HG03521 (cell line): Measurements from ENCODE around the gene CD5L.
A peak's percentile ranks its signal among the peaks of the same experiment; 100 is the strongest.

ENCODE experiments used
- ATAC-seq: cut with Tn5 transposase; IDR thresholded peaks from one replicate; pipeline ENCODE4 v1.9.1; 2021; ENCODE audit warnings: mild to moderate bottlenecking, moderate library complexity; ENCODE audit not compliant: unreplicated experiment

CD5L gene

GRCh38 chr1:157841708-157842107 is at the start of gene CD5L:
CD5L (minus strand) TSS chr1:157841808; CDS start chr1:157841701, 107 bp downstream.
- ATAC-seq = no peak

- no peak for ATAC-seq
Measured at GRCh38 chr1:157882580-157882979, 41.0 kb upstream of the CD5L start.

GRCh38 chr1:157880621-157881020 is 39.0 kb upstream of the CD5L start:
- ATAC-seq = no peak

DNA sequence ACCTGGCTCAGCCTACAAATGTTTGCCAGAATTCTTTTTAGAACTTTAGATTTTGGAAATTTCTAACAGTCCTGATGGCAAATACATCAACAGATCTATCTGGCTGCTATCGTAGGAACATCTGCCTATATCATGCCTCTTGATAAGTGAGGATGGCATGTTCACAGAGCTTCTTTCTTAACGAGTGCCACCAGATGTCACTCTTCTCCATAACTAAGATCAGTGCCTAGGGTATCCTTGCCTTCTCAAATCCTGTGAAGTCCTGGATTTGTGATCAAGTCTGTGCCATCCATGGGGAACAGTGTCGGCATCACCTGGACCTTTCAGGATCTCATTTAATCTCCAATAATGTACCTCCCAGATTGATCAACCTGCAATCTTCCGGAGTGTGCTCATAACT is 36.5 kb upstream of the CD5L start:
- ATAC-seq = no peak

DNA sequence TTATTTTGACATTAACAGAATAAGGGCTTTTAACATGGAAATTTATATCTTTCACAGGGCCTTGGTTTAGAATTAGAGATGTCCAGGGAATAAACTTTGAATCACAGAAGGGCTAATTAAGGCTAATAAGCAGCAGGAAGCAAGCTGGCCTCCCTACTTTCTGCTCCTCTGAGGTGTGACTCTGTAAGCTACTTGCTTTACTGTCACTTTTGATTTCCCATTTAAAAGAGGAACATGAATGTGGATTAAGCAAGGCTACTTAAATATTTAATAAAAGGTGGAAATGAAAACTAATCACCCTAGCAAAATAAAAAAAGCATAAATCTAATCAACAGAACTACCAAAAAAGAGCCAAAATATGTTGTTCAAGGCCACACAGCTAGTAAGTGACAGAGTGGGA is 28.9 kb upstream of the CD5L start:
- no peak for ATAC-seq

DNA sequence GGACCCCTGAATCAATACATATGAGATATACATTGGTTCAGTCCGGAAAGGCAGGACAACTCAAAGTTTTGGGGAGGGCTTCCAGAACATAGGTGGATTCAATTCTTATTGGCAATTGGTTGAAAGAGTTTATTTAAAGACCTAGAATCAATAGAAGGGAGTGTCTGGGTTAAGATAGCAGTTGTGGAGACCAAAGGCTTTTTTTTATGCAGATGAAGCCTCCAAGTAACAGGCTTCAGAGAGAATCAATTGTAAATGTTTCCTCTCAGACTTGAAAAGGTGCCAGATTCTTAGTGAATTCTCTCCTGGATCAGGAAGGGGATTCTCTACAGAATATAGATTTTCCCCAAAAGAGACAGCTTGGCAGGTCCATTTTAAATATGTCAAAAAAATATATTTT is 27.0 kb upstream of the CD5L start:
- ATAC-seq = no peak

DNA sequence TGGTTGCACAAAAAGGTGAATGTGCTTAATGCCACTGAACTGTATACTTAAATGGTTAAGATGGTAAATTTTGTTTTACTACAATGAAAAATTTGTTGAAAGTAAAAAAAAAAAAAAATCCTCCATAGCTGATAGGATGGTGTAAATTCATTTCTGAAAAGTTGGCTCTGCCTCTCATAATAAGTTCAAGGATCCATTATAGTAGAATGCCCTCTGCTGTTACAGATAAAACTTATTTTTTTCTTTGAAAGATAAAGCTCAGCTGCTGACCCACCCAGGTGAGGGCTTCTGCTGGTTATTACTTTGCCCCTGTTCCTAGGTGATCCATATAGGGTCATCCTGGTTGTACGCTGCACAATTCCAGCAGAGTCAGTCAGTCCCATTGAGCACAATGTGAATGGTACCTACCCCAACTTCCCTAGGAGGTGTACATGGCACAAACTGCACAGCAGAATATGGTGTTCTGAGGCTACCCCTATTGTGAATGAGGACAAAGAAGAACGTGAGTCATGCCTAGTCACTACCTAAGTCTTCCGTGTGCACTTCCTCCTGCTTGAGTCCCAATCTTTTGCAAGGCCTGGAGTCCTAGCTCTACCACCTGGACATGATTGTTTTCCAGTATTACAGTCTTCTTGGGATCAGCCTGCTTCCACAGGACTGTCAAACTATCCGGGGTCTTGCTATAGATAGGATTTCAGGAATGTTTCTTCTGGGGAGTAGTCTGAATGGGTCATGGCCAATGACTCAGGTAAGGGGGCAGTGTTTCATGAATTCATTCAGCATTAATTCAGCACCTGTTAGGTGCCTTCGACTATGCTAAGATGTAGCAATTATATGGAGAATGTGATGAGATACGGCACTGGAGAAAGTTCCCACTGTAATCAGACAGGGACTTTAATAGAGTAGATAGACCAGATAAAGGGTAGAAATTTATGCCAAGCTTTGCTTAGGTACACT is 20.8 kb upstream of the CD5L start:
- no peak for ATAC-seq

DNA sequence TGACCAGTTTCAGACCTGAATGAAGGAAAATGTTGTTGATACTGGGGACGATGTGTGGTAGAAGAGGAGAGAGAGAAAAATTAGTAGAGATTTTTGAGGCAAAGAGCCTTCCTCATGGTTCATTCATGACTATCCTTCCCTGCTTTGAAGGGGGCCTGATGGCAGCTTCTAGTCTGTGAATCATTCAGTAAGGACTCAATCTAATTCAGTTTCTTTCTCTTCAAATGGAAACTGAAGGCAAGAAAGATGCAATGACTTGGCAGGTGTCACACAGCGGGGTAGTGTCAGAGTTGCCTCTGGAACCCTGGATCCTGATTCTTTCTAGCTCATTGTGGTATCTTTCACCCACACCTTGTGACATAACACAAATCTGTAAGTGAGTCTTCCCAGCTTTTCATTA is 14.9 kb upstream of the CD5L start:
- no peak for ATAC-seq

GRCh38 chr1:157852476-157852875 is 10.9 kb upstream of the CD5L start:
- ATAC-seq = no peak

- ATAC-seq = peak; percentile 87
Measured at GRCh38 chr1:157849229-157849875, 7.7 kb upstream of the CD5L start.

- no peak for ATAC-seq
Measured at GRCh38 chr1:157844089-157844830, 2.7 kb upstream of the CD5L start.

DNA sequence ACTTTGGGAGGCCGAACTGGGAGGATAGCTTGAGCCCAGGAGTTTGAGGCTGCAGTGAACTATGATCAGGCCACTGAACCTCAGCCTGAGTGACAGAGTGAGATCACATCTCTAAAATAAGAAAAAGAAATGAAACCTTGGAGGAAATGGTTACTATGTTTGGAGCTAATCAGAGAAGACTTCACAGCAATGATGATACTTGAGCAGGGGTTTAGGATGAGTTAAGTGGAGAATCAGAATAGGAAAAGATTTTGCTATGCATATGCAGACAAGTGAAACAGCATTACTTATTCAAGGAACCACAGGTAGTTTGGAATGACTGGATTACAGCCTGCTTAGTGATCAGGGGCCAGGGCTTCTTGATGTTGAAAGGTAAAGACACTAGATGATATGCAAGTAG is 1.3 kb upstream of the CD5L start:
- peak; percentile 45 for ATAC-seq

DNA sequence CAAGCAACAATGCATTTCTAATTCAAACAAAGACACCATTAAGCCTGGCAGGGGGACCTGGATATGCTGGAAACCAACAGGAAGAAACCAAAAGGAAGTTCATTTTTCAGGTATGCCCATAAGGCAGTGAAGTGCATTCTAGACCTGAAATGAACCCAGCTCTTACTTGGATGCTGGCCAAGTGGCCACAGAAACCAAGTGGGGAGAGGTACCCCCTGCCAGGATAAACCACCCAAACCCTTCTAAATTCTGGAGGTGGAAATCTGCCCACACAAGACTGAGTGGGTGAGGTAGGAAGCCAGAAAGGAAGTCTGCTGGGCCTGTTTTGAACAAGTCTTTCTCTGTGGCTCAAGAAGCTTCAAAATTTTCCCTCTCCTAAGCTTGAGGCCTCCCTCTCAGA is 2.6 kb downstream of the CD5L start:
- no peak for ATAC-seq

DNA sequence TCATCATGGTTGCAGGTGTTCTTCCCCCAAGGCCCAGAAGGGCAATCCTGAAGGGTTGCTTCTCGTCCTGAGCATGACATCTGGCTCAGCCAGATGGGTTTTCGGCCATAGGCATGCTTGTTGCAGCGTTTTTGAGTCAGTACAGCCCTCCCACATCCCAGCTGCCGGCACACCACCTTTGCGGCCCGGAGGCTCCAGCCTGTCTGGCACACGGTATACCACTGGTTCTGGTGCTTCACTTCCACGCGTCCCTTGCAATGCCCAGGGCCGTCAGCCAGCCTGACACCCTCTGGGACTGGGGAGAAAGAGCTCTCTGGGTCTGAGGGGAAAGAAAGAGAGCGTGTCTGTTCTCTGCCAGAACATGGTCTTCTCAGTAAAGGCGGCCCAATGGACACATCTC is 7.2 kb downstream of the CD5L start:
- no peak for ATAC-seq

DNA sequence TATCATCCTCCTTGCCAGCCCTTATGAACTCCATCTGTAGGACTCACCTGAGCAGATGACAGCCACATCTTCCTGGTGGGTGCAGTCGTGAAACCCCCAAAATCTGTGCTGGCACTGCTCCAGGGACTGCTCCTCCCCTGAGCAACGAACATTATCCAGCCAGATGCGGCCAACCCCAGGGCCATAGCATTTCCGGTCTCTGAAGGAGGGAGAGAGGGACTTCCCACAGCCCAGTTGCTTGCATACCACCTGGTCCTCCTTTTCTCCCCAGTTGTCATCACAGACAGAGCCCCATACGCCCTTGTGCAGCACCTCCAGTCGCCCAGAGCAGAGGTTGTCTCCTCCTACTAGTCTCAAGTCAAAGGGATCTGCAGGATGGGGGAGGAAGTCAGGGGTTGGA is 8.5 kb downstream of the CD5L start:
- no peak for ATAC-seq

DNA sequence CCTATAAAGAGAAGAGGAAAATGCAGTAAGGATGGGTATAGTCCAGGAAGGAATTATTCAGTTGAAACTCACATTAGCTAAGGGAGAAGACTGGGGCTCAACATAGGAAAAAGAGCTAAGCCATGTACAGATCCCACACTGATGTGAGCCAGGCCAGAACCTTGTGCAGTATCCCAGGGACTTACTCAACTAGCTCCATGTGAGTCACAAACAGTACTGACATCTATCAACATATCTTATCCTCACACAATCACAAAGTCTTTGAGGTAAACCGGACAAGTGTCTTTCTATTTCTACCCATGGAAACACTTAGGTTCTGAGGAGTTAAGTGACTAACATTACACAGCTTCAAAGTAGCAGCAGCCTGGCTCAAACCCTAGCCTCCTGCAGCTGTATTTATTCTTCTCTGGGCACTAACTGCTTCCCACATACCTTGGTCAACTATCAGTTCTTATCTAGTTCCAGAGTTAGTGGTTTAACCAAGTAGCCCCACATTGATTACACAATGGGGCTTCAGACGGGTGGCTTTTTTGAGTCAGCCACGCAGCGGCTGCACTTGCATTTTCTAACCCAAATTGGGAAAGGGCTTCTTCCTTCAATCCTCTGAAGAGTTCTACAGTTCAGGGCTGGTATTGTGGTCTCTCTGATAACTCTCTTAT is 9.5 kb downstream of the CD5L start:
- ATAC-seq = no peak

DNA sequence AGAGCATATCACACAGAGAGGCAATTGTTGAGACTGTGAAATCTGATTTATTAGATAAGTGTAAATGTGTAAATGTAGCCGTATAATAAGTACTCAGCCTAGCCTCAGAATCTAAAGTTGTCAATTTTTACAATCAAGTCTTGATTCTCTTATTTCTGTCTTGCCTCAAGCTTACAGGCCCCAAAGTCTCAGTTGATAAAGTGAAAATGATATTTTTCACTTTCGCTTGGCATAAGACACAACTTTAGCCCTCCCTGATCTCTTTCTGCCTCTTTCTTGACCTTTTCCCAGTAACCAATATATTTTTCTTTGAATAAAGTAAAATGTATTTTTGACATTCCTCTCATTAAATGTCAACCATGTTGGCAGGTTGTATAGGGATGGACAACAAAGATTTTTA is 10.7 kb downstream of the CD5L start:
- no peak for ATAC-seq

GRCh38 chr1:157829711-157830110 is 11.9 kb downstream of the CD5L start:
- ATAC-seq = no peak

DNA sequence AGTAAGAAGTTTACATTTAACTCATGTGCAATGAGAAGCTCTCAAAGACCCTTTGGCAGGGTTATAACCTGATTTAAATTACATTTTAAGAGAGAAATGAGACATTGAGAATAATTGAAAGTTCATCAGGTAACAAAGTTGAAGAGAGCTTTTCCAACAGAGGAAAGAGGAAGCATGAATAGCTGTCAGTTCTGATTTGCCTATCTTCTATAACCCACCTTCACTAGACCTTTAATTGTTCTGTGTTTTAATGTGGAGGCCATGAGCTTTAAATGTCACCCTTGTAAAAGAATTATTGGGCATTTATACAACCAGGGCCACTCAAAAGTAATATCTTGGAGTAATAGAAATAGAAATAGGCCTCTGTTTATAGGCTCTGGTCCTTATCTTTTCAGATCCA is 12.4 kb downstream of the CD5L start:
- ATAC-seq = no peak

DNA sequence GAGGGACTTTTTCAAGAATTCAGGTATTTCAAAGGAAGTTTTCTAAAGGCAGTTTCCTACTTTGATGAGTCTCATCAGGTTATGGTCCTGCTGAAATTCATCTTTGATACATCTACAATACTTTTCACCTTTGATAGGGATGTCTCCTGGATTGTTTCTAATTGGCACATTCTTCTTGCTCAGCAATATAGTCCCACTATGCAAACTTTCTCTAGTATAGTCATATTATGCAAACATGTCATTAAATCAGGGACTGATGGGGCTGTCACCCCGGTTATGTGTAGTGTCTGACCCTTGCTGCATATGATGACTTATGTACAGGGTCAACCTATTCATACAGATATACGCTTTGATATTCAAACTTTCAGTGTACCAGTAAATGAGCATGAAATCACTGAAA is 21.3 kb downstream of the CD5L start:
- no peak for ATAC-seq

DNA sequence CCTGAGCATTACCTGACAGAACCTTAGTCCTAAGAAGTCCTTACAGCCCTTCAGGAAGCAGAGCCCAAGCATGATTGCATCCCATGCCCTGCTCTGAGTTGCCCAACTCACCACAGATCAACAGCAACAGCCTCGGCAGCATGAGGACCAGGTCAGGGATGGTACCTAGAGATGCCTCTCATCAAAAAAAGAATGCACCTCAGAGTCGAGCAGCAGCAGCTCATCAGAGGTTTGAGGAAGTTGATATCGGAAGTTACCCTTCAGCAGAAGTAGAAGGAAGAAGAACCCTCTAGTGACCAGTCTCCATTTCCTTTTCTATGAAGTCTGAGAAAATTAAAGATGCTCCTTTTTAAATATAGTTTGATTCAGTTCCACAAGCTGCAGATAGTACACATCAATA is 21.7 kb downstream of the CD5L start, which contains the start of gene FCRL1:
Gene FCRL1 (minus strand): TSS at position 225 of the 400 bp plus-strand sequence. CDS start 83 bp downstream, at position 142.
- ATAC-seq = no peak
